ENCODE data around the gene EIF3F. TPM values are rescaled to one million over a fixed set of nuclear protein-coding genes. Genes with fewer than 3 reads are reported as not detected.

Gene EIF3F
- total and polyA plus RNA-seq, 11 donors: 103 to 434 (median 147) TPM

DNA sequence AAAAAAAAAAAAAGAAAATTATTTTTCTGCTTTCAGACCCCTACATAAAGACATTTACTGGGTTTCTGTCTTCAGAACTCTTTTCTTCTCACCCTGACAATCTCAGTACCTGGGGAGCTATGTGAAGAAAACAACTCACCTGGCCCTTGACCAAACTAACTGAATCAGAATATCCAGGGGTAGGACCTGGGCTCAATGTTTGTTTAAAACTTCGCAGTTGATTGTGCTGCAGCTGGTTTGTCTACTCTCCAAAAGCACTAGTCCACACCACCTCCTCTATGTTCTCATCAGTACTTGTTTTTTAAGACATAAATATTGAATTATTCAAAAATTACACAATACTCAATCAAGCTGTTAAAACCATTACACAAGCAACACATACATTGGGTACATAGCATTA lies 34.8 kb downstream of the EIF3F start:
- intact Hi-C loops (cut with DNase I): no loop called here
- H3K4me1 ChIP-seq: peaks cover 0 to 16% (median 7%) of the 10 kb centered on the region in 12 donors
- no peak overlapping the region for H3K4me3 ChIP-seq
- 89 to 97% (median 91%) methylated on average over 1 of the region's 1 CpG for WGBS, 4 donors
- H3K36me3 ChIP-seq: no peaks in the 10 kb centered on the region
- no peak for DNase-seq
- no peak for ATAC-seq
- H3K27me3 ChIP-seq: peaks cover 0 to 44% (median 0%) of the 10 kb centered on the region in 9 donors
- H3K27ac ChIP-seq: peak overlapping the region in 7 of 12 donors; percentile 24 to 62 (median 46)
- TF ChIP-seq, protein P1, sequence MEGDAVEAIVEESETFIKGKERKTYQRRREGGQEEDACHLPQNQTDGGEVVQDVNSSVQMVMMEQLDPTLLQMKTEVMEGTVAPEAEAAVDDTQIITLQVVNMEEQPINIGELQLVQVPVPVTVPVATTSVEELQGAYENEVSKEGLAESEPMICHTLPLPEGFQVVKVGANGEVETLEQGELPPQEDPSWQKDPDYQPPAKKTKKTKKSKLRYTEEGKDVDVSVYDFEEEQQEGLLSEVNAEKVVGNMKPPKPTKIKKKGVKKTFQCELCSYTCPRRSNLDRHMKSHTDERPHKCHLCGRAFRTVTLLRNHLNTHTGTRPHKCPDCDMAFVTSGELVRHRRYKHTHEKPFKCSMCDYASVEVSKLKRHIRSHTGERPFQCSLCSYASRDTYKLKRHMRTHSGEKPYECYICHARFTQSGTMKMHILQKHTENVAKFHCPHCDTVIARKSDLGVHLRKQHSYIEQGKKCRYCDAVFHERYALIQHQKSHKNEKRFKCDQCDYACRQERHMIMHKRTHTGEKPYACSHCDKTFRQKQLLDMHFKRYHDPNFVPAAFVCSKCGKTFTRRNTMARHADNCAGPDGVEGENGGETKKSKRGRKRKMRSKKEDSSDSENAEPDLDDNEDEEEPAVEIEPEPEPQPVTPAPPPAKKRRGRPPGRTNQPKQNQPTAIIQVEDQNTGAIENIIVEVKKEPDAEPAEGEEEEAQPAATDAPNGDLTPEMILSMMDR (IDR thresholded peaks at IDR 0.05): no peak
- TF ChIP-seq POLR2A (IDR thresholded peaks at IDR 0.05): no peak
- H3K9me3 ChIP-seq: no peaks in the 10 kb centered on the region

DNA sequence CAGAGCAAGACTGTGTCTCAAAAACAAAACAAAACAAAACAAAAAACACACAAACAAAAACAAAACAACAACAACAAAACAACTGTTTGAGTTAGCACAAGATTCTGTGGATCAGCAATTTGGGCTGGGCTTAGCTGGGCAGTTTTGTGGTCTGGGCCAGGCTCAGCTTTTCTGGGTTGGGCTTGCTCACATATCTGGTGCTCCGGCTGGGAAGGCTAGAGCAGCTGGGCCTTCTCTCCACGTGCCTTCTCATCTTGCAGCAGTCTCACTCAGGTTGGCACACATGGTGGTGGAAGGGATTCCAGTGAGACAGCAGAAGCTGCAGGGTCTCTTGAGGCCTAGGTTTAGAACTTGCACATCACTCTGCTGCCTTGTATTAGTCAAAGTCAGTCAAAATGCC lies 35.7 kb downstream of the EIF3F start:
- Histone ChIP-seq H3K27me3 (peaks cover 0 to 35% (median 0%) of the 10 kb centered on the region in 9 donors), H3K9me3 (no peaks in the 10 kb centered on the region), H3K4me1 (peaks cover 0 to 16% (median 7%) of the 10 kb centered on the region in 12 donors), H3K36me3 (no peaks in the 10 kb centered on the region), H3K4me3 (no peak overlapping the region), H3K27ac (peak overlapping the region in 7 of 12 donors; percentile 13 to 65 (median 46))
- DNase-seq (no peak), ATAC-seq (no peak)
- TF ChIP-seq POLR2A (IDR thresholded peaks at IDR 0.05): no peak
- TF ChIP-seq, protein P1 (IDR thresholded peaks at IDR 0.05): no peak
- intact Hi-C loops (cut with DNase I): no loop called here
- WGBS, 4 donors: 55 to 71% (median 59%) methylated on average over 2 of the region's 2 CpGs

DNA sequence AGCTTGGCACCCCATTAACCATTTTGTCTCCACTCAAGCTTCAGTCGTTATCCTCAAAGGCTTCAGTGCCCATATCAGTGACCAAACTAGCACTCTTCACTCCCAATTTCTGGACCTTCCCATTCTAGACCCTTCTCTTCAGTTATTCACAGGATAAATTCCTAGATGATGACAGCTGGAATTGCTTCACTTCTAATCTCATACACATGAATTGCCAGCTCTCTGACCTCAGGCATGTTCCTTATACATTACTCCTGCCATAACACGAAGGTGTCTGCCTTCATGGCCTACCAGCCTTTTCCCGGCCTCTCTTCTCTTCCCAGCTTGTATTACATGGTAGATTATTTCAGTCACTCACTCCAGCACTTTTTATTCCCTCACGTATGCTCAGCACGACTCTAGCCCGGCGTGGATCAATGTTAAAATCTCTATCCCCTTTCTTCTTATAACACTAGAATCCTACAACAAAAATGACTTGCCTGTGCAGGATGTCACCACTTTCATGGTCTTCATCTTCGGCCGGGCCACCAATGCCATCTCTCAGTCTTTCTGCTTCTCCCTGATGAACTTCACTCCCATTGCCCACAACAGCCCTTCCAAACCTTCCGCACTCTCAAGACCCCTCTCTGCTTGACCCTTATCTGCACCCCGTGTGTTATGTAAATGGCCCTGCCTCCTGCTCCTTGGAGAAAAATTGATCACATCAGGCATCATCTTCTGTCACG lies 36.9 kb downstream of the EIF3F start:
- H3K27me3 ChIP-seq: peaks cover 0 to 24% (median 0%) of the 10 kb centered on the region in 9 donors
- H3K4me1 ChIP-seq: peaks cover 0 to 15% (median 2%) of the 10 kb centered on the region in 12 donors
- no peak overlapping the region for H3K27ac ChIP-seq
- TF ChIP-seq POLR2A (IDR thresholded peaks at IDR 0.05): no peak
- TF ChIP-seq, protein P1 (IDR thresholded peaks at IDR 0.05): no peak
- no peaks in the 10 kb centered on the region for H3K9me3 ChIP-seq
- intact Hi-C loops (cut with DNase I): no loop called here
- ATAC-seq (no peak), DNase-seq (no peak)
- no peak overlapping the region for H3K4me3 ChIP-seq
- H3K36me3 ChIP-seq: no peaks in the 10 kb centered on the region
- 87 to 93% (median 89%) methylated on average over 12 of the region's 12 CpGs for WGBS, 4 donors

DNA sequence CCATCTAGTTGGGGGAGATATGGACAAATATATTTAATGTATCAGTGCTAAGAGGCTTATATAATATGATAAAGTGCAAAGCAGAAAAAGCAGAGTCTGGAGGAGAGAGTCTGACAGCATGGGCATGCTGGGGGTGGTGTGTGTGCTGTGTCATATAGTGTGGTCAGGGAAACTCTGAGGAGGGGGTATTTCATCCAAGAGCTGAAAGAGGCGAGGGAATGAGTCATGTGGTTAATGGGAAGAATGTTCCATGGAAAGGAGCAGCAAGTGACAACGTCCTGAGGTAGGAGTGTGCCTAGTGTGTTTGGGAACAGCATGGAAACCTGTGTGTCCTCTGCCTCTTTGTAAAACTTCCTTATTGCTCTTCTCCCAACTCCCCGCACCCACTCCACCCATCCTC lies 38.0 kb downstream of the EIF3F start:
- no peaks in the 10 kb centered on the region for H3K36me3 ChIP-seq
- H3K4me3 ChIP-seq: no peak overlapping the region
- no peak for TF ChIP-seq POLR2A (IDR thresholded peaks at IDR 0.05)
- TF ChIP-seq, protein P1 (IDR thresholded peaks at IDR 0.05): no peak
- peaks cover 0 to 6% (median under 1%) of the 10 kb centered on the region in 12 donors for H3K4me1 ChIP-seq
- 64 to 81% (median 78%) methylated on average over 3 of the region's 3 CpGs for WGBS, 4 donors
- H3K27ac ChIP-seq: no peak overlapping the region
- peaks cover 0 to 12% (median 0%) of the 10 kb centered on the region in 9 donors for H3K27me3 ChIP-seq
- intact Hi-C loops (cut with DNase I): no loop called here
- H3K9me3 ChIP-seq: no peaks in the 10 kb centered on the region
- no peak for DNase-seq
- no peak for ATAC-seq
